ENCODE results near the gene CLDN1. TPM values are rescaled to one million over a fixed set of nuclear protein-coding genes. Genes with fewer than 3 reads are reported as not detected.

The CLDN1 gene
- total RNA-seq, 1 donor from 2014 or later, result 0.53 TPM

DNA sequence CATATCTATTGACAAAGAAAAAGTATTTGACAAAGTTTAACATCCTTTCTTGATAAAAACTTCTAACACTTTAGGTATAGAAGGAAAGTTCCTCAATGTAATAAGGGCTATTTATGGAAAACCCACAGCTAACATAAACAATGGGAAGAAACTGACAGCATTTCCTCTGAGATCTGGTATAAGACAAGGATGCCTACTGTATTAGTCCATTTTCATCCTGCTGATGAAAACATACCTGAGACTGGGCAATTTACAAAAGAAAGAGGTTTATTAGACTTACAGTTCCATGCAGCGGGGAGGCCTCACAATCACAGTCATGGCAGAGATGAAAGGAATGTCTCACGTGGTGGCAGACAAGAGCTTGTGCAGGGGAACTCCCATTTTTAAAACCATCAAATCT, 17.8 kb upstream of the CLDN1 start:
- no peak for DNase-seq (ENCODE audit: low spot score in 2 of 2)
- TF ChIP-seq, protein P1, sequence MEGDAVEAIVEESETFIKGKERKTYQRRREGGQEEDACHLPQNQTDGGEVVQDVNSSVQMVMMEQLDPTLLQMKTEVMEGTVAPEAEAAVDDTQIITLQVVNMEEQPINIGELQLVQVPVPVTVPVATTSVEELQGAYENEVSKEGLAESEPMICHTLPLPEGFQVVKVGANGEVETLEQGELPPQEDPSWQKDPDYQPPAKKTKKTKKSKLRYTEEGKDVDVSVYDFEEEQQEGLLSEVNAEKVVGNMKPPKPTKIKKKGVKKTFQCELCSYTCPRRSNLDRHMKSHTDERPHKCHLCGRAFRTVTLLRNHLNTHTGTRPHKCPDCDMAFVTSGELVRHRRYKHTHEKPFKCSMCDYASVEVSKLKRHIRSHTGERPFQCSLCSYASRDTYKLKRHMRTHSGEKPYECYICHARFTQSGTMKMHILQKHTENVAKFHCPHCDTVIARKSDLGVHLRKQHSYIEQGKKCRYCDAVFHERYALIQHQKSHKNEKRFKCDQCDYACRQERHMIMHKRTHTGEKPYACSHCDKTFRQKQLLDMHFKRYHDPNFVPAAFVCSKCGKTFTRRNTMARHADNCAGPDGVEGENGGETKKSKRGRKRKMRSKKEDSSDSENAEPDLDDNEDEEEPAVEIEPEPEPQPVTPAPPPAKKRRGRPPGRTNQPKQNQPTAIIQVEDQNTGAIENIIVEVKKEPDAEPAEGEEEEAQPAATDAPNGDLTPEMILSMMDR (IDR thresholded peaks at IDR 0.05), result no peak
- Histone ChIP-seq H3K27ac (no peak overlapping the region), H3K4me3 (no peak overlapping the region), H3K27me3 (no peaks in the 10 kb centered on the region), H3K9me3 (no peaks in the 10 kb centered on the region), H3K4me1 (no peaks in the 10 kb centered on the region), H3K36me3 (no peaks in the 10 kb centered on the region)
- intact Hi-C loops (cut with DNase I), result no loop called here

DNA sequence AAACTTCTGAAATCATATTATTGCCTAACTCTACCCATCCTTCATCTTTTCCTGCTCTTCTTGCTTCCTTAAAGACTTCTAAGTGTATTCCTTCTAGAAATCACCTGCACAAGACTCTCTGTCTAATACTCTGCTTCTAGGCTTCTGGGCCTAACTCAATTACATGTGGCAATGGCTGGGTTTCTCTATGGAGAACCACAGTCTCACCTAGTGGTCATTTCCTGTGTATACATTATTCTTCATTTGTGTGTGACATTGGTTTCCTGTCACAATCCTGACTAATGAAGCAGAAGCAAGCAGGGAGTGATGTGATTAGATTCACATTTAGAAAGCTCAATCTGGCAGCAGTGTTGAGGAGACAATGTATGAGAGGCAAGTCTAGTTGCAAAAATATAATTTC, 16.9 kb upstream of the CLDN1 start:
- Histone ChIP-seq H3K27ac (no peak overlapping the region), H3K27me3 (no peaks in the 10 kb centered on the region), H3K36me3 (no peaks in the 10 kb centered on the region), H3K4me1 (no peaks in the 10 kb centered on the region), H3K9me3 (no peaks in the 10 kb centered on the region), H3K4me3 (no peak overlapping the region)
- DNase-seq (ENCODE audit: low spot score in 2 of 2), result no peak
- TF ChIP-seq, protein P1 (IDR thresholded peaks at IDR 0.05), result no peak
- intact Hi-C loops (cut with DNase I), result no loop called here

DNA sequence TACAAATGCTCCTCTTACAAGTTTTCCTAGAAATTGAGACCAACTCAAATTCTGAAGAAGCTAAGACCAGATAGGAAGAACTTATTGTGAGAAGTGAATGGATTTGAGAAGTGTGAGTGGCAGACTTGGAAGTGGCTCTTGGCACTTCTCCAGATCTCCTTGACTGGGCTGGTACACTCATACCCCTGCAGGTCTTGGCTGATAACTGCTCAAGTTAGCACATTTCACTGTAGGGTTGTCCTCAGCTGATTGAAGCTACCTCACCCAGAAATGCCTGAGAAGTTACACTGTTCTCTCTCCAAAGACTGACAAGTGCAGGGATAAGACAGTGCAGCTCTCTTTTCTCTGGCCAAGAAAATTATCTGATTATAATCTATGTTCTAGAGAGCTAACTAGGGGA, 16.5 kb upstream of the CLDN1 start:
- H3K27me3 ChIP-seq, result no peaks in the 10 kb centered on the region
- TF ChIP-seq, protein P1 (IDR thresholded peaks at IDR 0.05), result no peak
- no peaks in the 10 kb centered on the region for H3K4me1 ChIP-seq
- intact Hi-C loops (cut with DNase I), result no loop called here
- H3K4me3 ChIP-seq, result no peak overlapping the region
- no peak overlapping the region for H3K27ac ChIP-seq
- DNase-seq (ENCODE audit: low spot score in 2 of 2), result no peak
- no peaks in the 10 kb centered on the region for H3K9me3 ChIP-seq
- no peaks in the 10 kb centered on the region for H3K36me3 ChIP-seq

DNA sequence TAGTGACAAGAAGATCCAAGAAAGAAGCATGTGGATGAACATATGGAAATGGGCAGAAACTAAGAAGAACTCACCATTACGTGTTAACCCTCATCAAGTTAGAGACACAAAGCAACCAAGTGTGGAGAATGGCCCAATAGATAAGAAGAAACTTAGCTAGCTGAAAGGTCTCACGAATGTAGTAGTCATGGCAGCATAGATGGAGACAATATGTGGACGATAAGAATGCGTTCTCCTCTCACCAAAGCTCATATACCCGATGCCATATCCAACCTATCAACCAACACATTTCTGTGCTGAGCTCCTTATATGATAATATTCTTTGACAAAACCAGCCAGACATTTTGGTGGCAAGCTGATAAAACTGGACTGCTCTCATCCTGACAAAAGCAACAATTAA, 15.1 kb upstream of the CLDN1 start:
- H3K36me3 ChIP-seq, result no peaks in the 10 kb centered on the region
- TF ChIP-seq, protein P1 (IDR thresholded peaks at IDR 0.05), result no peak
- H3K9me3 ChIP-seq, result no peaks in the 10 kb centered on the region
- H3K4me1 ChIP-seq, result no peaks in the 10 kb centered on the region
- H3K27ac ChIP-seq, result no peak overlapping the region
- DNase-seq (ENCODE audit: low spot score in 2 of 2), result no peak
- H3K4me3 ChIP-seq, result no peak overlapping the region
- intact Hi-C loops (cut with DNase I), result no loop called here
- no peaks in the 10 kb centered on the region for H3K27me3 ChIP-seq

DNA sequence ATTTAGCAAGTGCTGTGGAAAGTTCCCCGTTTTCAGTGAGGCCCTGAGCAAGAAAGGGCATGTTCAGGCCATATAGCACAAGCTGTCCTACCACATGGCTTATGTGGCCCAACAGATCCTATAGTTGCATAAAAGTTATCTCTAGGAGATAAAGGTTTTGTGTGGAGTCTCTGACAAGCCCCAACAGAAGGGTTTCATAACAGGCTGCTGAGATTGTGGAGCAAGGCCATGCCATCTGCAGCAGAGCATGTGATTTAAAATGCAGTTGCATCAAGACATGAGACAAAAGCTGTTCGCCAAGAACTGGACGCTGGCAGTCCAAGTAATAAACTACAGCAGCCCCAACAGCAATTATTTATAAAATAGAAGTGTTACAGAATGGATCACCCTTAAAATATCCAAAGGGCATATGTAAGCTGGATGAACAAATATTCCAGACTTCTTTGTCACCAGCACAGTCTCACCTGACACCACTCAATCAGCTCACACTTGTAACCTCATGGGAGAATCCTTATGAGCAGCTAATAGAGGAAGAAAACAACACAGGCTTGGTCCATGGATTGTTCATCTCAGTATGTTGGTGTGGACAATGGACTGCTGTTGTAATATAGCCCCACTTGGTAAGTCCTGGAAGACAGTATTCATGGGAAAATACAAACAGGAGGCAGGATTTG, 14.4 kb upstream of the CLDN1 start:
- intact Hi-C loops (cut with DNase I), result no loop called here
- no peaks in the 10 kb centered on the region for H3K27me3 ChIP-seq
- no peak overlapping the region for H3K4me3 ChIP-seq
- TF ChIP-seq, protein P1 (IDR thresholded peaks at IDR 0.05), result no peak
- DNase-seq (ENCODE audit: low spot score in 2 of 2), result no peak
- no peak overlapping the region for H3K27ac ChIP-seq
- H3K4me1 ChIP-seq, result no peaks in the 10 kb centered on the region
- H3K36me3 ChIP-seq, result no peaks in the 10 kb centered on the region
- no peaks in the 10 kb centered on the region for H3K9me3 ChIP-seq

DNA sequence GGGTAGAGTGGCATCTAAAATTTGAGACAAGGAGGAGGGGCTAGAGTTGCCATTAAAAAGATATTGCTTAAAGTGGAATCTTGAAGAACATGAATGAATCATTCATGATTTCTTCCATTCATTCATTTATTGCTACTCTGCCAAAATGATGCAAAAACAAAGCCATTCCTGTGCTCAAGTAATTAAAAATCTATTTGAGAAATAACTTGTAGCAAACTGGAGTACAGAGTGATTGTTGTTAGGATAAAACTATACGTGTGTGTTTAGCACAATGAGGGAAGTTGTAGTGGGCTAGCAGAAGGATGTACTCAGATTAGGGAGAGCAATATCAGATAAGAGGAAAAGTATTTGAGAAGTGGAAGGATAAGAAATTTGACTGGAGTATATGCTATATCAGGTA, 11.7 kb upstream of the CLDN1 start:
- intact Hi-C loops (cut with DNase I), result no loop called here
- TF ChIP-seq, protein P1 (IDR thresholded peaks at IDR 0.05), result no peak
- H3K27ac ChIP-seq, result no peak overlapping the region
- no peaks in the 10 kb centered on the region for H3K27me3 ChIP-seq
- H3K36me3 ChIP-seq, result no peaks in the 10 kb centered on the region
- DNase-seq (ENCODE audit: low spot score in 2 of 2), result no peak
- H3K9me3 ChIP-seq, result no peaks in the 10 kb centered on the region
- H3K4me1 ChIP-seq, result no peaks in the 10 kb centered on the region
- H3K4me3 ChIP-seq, result no peak overlapping the region

All from ascending aorta (tissue), 2 donors.